ENCODE data around the gene GPSM3.
"Not testable (repeated sequence)": the region's sequence is repeated elsewhere in the genome, so short reads cannot be mapped to it uniquely, and the experiment has no call there.

Gene GPSM3

DNA sequence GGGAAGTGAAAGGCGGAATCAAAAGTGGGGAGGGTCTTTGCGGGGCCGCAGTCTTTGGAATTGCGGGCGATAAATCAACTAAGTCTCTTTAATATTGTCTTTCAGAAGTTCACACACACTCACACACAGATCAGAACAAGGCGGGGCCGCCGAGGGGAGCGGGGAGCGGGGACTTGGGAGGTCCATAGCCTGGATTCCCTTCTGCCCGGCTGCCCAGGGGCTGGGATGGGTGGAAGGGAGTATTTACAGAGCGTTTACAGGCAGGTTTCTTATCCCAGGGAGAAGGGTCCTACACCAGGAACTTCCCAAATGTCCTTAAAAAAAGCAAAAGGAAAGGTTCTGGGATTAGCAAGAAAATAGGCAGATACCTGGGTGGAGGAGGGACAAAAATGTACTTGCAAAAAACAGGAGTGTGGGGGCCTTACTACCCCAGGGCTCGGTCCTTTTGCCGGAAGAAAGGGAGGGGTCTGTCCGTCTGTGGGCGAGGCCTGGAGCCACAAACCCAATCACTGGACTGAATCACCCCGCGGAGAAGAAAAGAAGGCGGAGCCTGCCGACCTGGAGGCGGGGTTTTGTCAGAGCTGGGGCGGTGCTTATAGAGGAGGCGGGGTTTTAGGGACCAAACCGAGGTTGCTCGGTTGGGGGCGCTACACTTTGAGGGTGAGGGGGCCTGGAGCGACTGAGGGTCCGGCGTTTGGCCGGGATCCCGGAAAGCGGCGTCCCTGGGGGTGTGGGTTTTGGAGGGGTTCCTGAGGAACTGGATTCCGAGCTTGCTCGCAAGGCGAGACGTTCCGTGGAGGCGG lies 44.0 kb downstream of the GPSM3 start:
- DNase-seq, result peak; percentile 51

DNA sequence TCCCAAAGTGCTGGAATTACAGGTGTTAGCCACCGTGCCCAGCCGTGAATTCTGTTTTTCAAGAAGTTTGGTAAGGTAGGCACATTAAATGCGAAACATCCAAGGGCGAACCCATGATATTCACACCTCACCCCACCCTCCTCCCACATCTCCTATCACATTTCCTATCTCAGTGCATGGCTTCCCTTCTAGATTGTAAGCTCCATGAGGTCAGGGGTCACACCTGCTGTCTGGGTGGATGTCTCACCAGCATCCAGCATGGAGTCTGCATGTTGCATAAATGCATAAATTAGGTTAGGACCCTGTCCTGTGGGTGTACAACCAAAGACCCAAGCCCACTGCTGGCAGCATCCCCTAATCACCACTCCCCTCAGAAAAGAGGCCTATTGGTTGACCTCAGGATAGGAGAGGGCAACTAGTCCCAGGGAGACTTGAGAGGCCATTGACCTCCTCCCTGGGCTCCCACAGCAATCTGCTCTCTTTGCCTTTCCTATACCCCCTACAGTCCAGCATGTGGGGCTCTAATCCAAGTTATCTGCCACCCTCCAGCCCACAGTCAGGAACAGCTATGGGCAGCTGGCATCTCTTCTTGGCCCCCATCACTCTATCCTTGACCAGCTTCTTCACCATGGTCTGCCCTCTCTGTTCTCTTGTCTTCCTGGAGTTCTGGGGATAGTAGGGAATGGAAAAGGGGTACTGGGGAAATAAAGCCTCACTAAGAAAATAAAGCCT lies 44.9 kb downstream of the GPSM3 start:
- DNase-seq, result no peak

DNA sequence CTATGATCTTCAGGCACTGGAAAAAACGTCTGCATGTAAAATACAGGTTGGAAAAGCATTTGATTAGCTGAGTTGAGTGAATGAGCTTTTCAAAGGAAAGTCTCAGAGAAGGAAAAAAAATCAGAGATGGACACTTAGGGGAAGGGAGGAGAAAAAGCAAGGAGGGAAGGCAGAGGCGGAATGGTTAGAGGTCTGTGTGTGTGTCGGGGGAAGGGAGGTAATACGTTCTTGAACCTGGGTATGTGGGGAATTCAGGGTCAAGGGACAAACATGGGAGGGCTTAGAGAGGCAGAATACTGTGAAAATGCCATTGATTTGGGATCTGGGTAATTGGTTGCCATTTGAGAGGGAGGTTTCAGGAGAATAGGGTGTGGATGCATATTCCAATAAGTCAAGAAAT lies 45.8 kb downstream of the GPSM3 start:
- no peak for DNase-seq

DNA sequence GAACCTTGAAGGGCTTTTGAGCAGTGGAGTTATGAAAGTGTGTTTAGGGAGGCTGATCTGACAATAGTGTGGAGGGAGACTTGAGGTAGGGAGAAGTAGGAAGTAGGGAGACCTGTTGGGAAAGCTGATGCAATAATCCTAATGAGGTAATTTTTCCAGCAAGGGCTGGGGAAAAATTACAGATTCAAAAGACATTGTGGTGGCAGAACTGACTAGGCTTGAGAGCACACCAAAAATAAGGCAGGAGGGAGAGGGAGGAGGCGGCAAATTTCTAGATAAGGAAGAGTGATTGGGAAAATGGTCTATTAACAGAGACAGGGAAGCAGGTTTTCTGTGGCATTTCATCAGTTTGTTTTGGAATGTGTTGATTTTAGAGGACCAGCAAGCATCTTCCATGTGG lies 46.2 kb downstream of the GPSM3 start:
- DNase-seq, result no peak

DNA sequence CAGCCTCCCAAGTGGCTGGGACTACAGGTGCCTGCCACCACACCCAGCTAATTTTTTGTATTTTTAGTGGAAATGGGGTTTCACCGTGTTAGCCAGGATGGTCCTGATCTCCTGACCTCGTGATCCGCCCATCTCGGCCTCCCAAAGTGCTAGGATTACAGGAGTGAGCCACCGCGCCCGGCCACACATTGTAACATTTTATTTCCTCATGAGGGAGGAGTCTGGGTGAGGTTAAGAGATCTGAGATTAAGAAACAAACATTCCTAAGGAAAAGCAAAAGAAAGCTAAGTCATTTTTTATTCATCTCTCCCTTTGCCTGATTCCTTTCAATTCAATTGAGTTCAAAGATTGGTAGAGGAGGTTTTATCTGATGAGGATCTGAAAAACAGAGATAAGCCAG lies 48.2 kb downstream of the GPSM3 start:
- not testable (repeated sequence) for DNase-seq
